Stimulated activated CD4-positive, alpha-beta T cell treated with anti-CD3 and anti-CD28 coated beads, Interleukin-4, amount 100 ng/mL, for 24 hours (primary cell): Measurements from ENCODE around the gene ARL6IP1.

Source experiments
- DNase-seq: peaks from one replicate; pipeline ENCODE4 v3.0.0-alpha.2; 2020

Gene ARL6IP1

GRCh38 chr16:18801145-18801972, at the start of gene ARL6IP1:
Gene ARL6IP1, minus strand, starts transcription at chr16:18801549. Its CDS starts 83 bp downstream, at chr16:18801466.
- DNase-seq: peak; percentile 99

- no peak for DNase-seq
Measured at GRCh38 chr16:18846416-18846815, 45.1 kb upstream of the ARL6IP1 start.

GRCh38 chr16:18842565-18842964, 41.2 kb upstream of the ARL6IP1 start:
- no peak for DNase-seq

- no peak for DNase-seq
Measured at GRCh38 chr16:18841833-18842525, 40.6 kb upstream of the ARL6IP1 start.

GRCh38 chr16:18839555-18839954, 38.2 kb upstream of the ARL6IP1 start:
- no peak for DNase-seq

DNA sequence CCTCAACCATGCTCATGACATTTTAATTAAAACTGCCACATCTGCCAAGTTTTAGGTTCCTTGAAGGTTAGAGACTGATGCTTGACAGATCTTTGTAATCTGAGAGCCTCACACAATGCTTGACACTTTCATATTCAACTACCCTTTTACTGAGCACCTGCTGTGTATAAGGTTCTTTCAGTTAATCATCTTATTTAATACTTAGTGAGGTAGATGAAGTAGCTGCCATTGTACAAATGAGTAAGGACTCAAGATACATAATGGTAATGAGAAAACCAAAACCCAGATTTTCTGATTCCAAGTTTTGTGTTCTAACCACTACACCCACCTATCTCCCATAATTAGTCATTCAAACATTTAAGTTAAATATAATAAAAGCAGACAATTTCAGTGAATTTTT, 35.4 kb upstream of the ARL6IP1 start:
- DNase-seq: no peak

GRCh38 chr16:18834864-18835263, 33.5 kb upstream of the ARL6IP1 start:
- no peak for DNase-seq

DNA sequence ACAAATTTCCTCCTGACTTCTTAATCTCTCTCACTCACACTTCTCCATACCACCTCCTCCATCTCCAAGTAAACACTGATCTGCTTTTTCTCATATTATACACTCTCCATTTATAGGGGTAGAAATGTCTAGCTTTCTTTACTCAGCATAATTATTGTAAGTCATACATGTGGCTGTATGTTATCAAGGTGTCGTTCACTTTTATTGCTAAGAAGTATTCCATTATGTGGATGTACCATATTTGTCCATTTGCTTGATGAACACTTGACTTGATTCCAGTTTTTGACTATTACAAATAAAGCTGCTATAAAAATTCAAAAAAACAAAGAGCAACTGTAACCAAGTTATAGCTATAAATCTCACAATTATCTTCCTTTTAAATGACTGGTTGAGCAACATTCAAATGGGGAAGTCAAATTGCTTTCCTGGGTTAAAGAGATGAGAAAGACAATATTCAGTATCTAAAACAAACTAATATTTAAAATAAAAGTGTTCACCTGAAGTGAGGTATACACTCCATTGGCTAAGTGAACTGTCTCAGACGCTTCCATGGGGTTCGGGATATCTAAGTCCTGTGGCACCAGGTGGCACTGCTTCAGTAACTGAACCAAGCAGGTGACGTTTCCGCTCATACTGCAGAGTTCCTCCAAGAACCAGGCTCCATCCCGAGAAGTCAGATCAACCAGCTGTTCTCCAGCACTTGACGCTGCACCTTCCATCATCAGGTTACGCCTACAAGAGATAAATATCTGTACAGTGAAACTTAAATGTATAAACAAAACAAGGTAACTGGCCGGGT, 32.6 kb upstream of the ARL6IP1 start:
- DNase-seq: no peak

- DNase-seq: no peak
Measured at GRCh38 chr16:18832613-18833012, 31.3 kb upstream of the ARL6IP1 start.

- DNase-seq: no peak
Measured at GRCh38 chr16:18832006-18832405, 30.7 kb upstream of the ARL6IP1 start.

GRCh38 chr16:18829251-18829650, 27.9 kb upstream of the ARL6IP1 start:
- no peak for DNase-seq

GRCh38 chr16:18827890-18828289, 26.5 kb upstream of the ARL6IP1 start:
- DNase-seq: no peak

GRCh38 chr16:18816286-18816685, 14.9 kb upstream of the ARL6IP1 start:
- DNase-seq: no peak

DNA sequence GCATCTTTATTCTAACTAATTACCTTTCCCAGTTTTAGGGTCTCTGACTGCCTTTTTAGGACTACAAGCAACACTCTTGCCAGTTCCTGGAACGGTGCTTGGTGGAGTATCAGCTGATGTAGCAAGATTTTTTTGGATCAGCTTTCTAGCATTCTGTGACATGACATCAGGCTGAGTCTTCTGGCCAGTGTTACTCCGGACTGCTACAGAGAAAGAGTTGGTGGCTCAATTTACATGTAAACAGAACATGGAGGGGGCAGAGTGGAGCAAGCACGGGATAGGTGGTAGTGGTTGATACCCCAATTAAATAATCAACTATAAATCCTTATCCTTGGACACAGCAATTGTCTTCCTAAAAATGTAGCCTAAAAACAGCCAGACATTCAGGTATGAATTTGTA, 10.6 kb upstream of the ARL6IP1 start:
- DNase-seq: no peak

DNA sequence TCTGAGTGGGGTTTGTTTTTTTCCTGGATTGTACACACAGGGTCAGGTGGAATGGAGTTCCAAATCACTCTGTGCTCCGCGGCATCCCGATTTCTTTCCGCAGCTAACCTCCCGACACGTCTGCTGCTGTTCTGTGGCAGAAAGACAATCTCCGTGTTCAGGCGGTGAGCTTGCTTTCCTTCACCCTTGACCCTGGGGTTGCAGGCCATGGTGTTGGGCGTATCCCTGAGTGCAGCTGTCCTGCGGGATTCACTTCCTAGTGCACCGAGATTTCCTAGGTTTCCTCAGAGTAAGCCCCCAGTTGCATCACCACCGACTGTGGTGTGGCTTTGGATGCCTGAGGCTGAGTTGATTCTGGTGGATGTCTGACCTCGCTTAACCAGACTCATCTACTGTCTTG, 7.8 kb upstream of the ARL6IP1 start:
- DNase-seq: no peak

DNA sequence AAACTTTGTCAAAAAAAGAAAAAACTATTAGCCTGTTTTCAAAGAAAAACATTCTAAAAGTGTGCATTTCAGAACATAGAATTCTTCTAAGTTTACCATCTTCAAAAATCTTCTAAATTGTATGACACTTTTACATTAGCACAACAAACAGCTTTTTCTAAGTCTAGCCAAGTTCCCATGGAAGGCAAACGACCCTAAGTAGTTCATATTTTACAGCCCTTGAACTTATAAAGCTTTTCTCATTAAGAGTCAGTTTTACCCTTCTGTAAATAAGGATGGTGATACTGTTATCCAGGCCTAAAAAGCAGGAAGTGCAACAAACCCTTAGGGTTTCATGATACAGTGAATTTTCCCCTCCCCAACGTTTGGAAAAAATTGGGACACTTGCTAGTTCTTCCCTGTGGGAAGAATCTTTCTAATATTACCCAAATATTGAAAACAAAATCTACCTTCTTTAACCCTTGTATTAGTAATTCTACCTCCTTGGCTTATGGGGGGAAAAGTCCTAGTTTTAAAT, 4.0 kb upstream of the ARL6IP1 start:
- no peak for DNase-seq

DNA sequence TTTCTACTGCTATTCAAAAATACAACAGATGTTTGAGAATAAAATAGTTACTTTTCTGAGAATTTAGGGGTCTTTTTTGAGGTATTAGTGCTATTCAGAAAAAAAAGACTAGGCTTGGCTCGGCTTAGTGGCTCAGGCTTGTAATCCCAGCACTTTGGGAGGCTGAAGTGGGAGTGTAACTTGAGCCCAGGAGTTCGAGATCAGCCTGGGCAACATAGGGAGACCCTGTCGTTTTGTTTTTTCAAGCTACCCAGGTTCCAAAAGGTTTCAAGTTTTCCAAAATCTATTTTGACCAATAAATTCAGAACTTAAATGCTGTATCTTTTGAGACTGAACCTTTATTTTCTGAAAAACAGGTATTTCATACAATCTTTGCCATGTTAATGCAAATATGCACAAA, 3.2 kb upstream of the ARL6IP1 start:
- DNase-seq: no peak

GRCh38 chr16:18803569-18804462, 2.5 kb upstream of the ARL6IP1 start:
- no peak for DNase-seq

GRCh38 chr16:18802767-18803343, 1.5 kb upstream of the ARL6IP1 start:
- no peak for DNase-seq

- no peak for DNase-seq
Measured at GRCh38 chr16:18800775-18801144, 589 bp downstream of the ARL6IP1 start.

- no peak for DNase-seq
Measured at GRCh38 chr16:18800293-18800692, 1.1 kb downstream of the ARL6IP1 start.

GRCh38 chr16:18799500-18799899, 1.8 kb downstream of the ARL6IP1 start:
- DNase-seq: no peak
